Measurements from ENCODE around the gene RARB.

The RARB gene

DNA sequence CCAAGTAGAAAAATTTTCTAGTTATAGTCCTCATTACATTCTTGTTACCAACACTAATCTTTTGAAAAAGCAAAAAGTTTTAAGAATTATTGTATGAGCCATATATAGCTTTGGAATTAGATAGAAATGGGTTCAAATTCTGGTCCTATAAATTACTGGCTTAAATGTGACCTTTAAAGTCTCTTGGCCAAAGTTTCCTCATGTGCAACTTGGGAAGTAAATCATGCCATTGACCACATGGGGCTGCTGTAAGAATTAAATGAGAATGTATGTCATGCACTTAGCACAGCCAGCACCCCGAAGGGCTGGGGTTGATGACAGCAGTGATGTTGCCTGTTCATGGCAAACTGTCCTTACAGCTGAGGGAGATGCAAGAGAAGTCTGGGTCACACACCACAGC is 128.4 kb downstream of the RARB start:
- DNase-seq, result no peak

DNA sequence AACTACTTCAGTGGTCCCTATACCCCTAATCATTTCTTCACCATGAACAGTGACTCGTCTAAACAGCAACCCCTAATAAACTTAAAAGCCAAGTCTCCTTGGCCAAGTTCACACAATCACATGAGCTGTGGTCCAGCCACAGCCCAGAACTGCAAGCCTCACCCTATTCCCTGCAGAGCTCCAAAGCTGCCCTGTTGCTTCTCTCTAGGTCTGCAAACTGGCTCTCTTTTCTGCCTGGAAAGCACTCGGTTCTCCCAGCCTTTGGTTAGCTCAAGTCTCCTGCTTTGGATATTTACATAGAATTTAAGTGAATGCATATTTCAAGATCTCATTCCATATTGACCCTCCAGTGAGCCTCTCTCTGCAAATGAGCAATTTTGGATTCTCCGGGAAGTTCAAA is 129.6 kb downstream of the RARB start:
- DNase-seq, result no peak

DNA sequence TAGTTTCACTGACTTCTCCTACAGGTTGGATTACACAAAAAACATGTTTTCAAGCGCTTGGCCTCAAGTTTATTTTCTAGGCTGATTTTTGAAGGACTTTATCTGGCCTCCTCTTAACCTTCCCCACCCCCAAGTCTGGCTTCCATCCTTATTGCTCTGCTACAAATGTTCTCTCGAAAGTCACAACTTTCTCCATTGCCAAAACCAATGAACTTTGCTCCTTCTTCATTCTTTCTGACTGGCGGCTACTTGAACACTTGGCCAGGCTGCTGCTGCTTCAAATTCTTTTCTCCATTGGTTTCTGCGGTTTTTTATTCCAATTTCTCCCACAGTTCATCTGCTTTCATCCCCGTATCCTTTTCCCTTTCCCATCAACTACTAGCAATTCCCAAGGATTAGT is 130.1 kb downstream of the RARB start:
- DNase-seq, result no peak

DNA sequence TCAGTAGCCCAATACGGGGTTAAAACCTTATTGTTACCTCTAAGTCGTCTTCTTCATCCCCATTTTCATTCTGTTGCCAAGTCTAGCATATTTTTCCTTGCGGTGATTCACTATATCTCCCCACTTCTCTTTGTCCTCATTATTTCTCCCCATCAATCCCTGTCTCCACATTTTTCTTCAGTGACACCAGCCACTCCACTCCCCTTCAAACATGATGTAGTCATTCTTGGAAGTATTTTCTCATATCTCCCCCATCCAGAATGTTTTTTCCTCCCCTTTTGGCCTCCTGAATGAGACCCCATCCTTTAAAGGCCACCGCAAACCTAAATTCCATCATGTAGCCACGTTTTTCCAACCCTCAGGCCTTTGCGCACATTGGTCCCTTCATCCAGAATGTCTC is 130.7 kb downstream of the RARB start:
- no peak for DNase-seq

DNA sequence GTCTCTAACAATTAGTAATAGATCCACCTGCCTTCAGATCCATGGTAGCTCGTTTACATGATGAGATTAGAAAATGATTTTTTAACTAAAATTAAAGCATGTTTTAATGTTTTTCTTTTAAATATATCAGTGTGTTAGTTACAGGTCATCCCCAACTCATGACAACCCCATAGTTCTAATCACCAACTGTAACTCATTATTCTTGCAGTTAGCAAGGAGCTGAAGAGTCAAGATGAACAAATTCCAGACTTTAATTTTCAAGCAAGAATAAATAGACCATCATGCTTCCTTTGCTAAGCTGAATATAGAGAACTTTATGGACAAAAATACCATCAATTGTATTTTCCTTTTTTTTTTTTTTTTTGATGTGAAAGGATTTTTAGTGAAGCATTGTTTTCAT is 135.5 kb downstream of the RARB start:
- no peak for DNase-seq

DNA sequence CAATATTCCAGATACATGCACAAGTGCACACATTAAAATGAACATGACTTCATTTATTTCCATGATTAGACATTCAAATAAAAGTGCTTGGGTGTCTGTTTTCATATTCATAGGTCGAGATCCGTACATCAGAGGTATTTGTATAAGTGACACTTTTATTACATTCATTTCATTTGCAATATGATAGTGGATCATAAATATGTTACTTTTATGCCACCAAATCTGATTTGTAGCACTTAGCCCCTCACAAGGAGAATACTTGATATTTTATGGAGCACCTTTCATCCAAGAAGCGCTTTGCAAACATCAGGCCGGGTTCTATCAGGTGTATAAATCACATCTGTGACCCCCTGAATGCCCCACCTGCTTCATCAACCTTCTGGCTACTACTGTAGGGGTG is 136.0 kb downstream of the RARB start:
- no peak for DNase-seq

DNA sequence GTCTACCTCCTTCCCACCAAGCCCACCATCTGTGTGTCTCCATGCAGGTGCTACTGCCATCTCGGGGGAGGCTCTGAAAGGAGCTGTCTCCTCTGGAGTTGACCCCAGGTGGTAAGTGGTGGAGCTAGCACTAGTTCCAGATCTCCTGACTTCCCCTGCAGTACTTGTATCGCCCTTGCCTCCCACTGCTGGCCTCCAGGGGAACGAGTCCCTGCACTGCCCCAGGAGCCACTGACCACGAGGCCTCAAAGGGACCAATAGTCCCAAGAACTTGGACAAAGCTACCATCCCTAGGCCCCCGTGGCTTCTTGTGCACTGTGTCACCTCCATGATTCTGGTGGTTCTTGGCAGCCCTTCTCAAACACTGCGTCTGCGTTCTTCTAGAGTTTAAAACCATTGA is 137.7 kb downstream of the RARB start:
- DNase-seq, result no peak

DNA sequence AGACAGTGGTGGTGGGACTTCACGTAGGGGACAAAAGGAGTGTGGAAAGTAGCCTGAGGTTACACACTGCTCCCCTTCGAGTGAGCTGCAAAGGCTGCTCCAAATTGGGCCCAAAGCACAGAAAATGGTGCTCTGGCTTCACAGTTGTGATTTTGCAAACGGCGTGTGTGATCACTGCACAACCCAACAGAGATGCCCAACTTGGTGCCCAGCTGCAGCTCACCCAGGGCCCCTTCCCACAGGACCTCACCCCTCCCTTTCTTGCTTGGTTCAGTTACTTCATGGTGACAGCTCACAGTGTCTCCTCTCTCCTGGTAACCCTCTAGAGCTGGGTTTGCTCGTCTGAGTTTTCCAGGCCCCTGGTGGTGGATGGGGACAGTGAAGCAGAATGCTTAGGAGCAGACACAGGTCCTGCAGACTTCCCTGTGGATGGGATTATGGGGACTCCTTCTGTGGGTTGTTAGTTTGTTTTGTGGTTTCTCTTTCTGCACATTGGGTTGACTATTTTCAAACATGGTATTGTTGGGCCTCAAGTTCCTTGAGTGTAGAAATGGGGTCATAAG is 138.4 kb downstream of the RARB start:
- no peak for DNase-seq

DNA sequence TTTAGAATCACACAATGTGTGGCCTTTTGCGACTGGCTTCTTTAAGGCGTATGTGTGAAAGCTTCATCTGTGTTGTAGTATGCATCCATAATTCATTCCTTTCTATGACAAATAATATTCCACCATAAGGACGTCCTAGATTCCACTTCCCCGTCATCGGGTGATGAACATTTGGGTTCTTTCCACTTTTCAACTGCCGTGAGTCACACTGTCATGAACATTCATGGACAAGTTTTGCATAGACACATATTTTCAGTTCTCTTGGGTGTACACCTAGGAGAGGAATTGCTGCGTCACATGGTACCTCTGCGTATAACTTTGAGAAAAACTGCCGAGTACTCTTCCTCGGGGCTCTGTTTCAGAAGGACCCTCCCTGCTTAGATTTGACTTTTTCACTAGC is 139.3 kb downstream of the RARB start:
- DNase-seq, result no peak

DNA sequence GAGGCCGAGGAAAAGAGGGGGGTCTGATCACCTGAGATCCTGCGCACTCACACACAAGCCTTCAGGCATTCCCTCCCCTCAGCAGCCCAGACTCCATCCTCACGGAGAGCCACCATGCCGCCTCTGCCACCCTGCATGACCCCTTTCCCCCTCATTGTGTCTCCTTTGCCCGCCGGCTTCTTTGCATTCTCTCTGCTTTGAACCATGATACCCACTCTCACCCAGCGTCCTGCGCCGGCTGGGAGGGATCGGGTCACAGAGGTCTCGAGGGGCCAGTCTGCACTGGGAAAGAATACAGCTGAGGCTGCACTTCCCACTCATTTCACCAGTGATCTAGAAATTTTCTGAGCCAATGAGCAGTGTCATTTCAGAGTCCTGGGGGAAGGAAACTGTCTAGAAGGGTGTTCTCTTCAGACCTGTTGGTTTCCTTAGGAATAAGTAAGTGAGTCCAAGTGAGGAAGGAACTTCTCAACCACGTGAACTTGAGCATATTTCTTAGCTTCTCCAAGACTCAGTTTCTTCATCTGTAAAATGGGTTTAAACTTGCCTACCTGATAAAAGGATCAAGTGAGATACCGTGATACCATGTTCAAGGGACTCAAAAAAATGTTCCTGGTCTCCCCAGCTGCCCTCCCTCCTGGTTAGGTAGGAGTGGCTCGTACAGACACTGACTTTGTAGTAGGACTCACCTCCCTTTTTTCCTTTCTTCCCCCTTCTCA is 139.9 kb downstream of the RARB start:
- no peak for DNase-seq

DNA sequence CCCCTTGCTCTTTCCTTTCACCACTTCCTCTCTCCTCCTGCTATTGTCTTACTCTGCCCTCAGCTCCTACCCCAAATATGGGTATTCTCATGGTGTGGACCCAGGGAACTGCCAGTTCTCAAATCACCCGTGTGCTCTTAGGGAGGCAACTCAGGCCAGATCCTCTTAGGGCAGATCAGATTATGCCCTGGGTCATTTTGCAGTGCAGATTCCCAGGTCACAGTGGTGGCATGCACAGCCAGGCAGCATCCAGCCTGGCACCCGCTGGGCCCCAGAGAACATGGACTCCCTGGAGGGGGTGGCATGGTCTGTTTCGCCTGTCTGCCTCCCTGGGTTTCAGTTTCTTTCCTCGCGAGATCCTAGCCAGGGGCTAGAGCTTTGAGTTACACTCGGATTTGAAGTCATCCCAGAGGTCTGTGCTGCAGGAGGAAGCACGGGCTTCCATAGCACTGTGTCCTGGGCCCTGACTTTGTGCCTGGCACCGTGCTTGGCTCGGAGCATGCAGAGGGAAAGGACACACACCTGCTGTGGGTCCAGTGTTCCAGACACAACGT is 140.5 kb downstream of the RARB start:
- no peak for DNase-seq

DNA sequence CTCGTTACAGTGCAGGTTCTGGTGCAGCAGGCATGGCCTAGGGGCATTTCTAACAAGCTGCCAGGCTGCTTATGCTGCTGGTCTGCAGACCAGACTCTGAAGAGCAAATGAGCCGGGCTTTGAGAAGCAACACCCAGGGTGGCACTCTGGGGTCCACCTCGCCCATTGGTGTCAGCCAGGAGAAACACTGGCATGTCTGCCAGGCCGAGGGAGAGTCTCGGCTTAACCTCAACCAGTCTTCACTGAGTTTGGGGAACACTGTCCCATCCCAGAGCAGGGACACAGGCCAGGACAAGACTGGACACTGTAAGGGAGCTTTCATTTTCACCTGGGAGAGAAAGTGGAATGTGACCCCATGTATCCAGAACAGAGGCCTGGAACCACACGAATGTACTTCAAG is 143.2 kb downstream of the RARB start:
- DNase-seq, result no peak

DNA sequence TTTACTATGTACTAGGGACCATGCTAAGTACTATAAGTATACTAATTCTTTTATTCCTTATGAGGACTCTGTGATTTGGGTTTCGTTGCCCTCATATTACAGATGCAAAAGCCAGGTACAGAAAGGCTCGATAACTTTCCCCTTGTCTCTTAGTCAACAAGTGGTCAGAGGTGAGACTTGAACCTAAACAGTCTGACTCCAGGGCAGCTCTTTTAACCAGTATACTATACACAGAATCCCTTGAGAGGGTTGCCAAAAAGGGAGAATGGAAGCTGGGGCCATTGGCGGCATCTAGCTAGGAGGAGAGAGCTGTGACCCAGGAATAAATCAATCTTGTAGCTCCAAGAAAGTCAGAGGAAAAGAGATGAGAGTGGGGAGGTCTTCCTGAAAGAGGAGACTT is 144.3 kb downstream of the RARB start:
- DNase-seq, result no peak

DNA sequence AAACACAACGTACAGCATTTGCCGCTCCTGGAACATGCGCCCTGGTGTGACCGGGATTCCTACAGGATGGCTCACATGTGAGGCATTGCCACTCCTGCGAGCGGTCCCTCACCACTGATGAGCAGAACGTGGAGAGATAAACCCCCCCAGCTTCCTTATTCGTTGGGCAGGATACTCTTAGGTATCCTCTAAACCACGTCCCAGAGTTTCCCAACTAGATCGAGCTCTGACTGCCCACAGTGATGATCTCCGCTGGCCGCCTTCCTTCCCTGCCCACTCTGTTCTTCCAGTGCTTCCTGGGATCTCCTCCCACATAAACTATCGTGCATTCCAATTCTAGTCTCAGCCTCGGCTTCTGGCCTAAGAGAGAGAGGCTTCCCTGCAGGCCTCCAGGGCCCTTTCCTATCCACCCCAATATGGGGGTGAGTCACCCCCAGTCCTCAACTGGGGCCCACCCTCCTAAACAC is 144.9 kb downstream of the RARB start:
- no peak for DNase-seq

DNA sequence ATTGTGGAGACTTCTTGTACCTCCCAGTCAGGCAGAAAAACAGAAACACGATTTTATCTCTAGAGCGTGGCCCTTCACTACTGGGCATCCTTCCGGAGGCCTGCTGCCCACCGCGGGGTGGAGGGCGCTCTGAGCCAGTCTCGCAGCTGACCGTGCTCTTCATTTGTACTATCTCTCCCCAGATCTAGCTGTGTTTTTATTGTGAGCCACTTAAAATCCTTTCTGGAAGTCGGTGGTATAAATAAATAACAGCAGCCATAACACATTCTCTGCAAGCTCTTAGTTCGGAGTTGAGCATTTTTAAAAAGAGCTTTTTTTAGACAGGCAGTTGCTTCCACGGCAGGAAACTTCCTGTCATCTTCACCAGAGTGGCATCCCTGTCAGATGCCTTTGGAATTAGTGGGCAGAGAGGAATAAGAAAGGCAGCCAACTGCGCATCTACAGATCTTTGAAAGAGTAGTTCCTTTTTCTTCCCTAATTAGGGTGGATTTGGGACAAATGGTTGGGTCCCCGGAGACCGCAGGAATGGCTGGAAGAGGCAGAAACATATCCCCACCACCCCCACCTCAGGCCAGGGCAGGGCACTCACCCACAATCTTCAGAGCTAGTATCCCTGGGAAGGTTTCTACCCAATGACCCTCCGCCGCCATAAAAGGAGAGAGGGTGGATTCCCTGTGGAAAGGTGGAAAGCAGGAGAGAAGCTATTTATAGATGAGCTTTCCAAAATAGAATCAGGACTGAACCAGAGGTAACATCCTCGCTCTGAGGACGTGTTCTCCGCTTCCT is 145.5 kb downstream of the RARB start:
- DNase-seq, result no peak

DNA sequence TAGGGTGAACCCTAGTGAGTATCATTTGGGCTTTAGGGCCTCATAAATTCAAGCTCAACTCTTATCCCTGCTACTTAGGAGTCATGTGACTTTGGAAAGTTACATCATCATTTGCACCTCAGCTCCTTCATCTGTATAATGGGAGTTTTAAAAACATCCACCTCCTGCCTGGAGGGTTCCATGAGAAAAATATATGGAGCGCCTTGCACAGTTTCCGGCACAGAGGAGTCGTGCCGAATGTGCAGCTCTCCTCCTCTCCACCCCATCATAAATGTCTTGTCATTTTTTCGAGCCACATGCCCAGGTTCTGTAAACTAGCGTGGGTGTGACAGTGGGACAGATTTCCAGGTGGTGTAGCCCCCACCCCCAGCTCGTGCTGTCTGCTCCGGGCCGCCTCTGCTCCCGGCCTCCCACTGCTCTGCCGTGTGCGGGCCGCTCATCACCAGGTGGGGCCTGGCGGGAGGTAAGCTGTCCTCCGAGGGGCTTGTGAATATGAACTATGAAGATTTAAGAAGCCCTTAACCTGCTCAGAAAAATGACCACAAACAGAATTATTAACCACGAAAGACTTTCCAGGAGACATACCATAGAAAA is 146.2 kb downstream of the RARB start:
- DNase-seq, result no peak

DNA sequence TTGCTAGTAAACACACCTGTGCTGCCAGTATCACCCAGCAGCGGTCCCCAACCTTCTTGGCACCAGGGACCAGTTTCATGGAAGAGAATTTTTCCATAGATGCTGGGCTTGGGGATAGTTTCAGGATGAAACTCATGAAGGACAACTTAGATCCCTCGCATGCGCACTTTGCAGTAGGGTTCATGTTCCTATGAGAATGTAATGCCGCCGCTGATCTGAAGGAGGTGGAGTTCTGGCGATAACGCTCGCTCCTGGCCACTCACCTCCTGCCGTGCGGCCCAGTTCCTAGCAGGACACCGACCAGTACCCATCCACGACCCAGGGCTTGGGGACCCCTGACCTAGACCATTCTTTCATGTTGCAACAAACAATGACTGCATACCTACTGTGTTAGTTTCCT is 146.9 kb downstream of the RARB start:
- no peak for DNase-seq

DNA sequence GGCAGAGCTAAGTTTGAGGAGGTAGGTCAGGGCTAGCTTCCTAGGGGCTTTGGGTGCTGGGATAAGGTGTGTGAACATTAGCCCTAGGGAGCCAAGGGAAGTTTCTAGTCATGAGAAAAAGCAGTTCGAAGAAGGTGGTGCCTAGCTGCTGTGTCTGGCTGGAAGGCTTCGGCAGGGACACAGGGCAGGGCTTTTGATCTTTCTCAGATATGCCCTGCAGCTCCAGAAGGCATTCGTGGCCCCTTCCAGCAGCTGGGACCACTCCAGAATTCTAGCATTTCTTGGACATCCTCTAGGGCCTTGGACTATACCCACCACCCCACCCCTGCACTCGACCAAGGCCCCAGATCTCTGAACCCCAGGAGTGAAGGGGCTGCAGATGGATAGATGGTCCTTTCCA is 148.1 kb downstream of the RARB start:
- no peak for DNase-seq

DNA sequence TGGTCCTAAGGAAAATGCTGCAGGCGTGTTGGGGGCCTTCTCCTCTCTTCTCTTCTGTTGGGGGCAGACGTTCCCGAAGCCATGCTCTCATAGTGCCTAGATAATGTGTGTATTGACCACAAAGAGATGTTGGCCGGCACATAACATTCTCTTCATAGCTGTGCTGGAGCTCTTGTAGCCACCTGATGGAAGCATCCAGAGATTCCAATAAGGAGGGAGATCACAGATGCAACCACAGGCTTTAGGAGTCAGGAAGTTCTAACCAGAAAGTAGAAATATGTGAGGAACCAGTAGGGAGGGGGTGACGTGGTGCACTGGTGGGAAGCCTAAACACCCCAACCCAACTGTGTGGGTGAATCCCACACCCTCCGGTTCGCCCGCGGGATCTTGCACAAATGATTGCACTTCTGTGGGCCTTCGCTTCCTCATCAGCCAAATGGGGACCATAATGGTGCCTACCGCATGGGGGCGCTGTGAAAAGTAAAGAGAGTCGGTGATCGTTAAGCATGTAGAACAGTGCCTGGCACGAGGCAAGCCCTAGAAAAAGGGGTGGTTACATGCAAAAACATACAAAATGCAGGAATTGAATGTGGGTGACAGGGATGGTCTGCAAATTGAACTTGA is 148.9 kb downstream of the RARB start:
- peak; percentile 28 for DNase-seq

DNA sequence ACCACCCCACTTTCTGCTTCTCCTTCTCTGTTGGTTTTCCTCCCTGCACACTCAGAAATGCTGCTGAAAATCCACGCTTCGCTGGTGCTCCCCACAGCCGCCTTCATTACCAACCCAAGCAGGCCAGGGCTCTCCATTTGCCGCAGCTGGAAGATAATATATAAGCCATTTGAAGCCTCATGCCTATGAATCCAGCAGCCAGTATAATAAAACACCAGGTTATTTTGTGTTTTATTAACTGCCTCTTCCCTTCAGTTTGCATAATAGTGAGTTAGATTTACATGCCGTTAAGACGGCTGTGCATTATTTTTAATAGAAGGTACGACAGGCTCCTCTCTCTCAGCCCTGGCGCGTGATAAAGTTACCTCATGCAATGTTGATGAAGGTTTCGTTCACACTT is 150.0 kb downstream of the RARB start:
- DNase-seq, result no peak

DNA sequence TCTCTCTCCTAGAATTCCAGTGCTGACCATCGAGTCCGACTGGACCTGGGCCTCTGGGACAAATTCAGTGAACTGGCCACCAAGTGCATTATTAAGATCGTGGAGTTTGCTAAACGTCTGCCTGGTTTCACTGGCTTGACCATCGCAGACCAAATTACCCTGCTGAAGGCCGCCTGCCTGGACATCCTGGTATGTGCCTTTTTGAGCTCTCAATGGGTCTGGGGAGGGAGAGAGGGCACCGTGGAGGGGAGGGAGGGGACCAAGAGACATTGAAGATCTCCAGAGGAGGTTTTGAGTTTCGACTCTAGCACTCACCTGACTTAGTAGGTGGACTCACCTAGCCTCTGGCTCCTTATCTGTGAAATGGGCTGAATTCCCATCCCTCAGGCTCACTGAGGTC is 152.5 kb downstream of the RARB start:
- no peak for DNase-seq

DNA sequence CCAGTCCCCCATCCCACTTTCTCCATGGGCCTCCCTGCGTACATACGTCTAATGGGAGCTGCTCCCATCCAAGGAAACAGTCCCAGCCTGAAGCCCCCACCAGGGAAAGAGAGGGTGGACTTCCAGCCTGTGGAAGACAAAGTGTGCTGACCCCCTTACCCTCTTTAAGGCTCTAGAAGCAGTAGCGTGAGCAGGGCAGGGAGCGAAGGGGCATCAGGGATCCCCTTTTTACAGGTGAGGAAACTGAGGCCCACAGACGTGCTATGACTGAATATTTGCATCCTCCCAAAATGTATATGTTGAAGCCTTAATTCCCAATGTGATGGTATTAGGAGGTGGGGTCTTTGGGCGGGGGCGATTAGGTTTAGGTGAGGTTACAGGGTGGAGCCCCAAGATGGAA is 153.3 kb downstream of the RARB start:
- DNase-seq, result no peak

DNA sequence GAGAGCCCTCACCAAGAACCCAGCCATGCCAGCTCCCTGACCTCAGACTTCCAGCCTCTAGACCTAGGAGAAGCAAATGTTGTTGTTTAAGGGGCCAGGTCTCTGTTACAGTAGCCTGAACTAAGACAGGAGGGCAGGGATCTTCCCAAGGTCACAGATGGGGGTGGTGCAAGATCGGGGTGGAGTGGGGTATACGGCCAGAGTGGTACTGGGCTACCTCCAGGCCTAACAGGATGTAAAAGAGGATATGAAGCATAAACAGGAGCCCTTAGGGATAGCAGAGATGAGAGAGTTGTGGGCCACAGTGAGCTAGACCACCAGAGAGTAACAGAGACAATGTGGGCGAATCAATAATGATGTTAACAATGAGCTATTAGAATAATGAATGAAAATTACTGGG is 153.8 kb downstream of the RARB start:
- no peak for DNase-seq
